ENCODE measurements around the gene AGRN. TPM values are rescaled to one million over a fixed set of nuclear protein-coding genes. Genes with fewer than 3 reads are reported as not detected.

AGRN gene
- total RNA-seq, 2 donors from 2014 or later = 36.2 to 36.7 TPM

- DNase-seq (ENCODE audit: low spot score) (no peak), ATAC-seq (ENCODE audit: insufficient number of reproducible peaks, low FRiP score, low read depth) (no peak)
- H3K27ac ChIP-seq = no peak overlapping the region
- no peak overlapping the region for H3K4me3 ChIP-seq
- H3K4me1 ChIP-seq (ENCODE audit: control insufficient read depth in 1 of 2, low read depth in 2 of 2) = peaks cover 0 to 7% of the 10 kb centered on the region in 2 donors
- H3K9me3 ChIP-seq = no peaks in the 10 kb centered on the region
- no peaks in the 10 kb centered on the region for H3K36me3 ChIP-seq
- TF ChIP-seq CTCF (IDR thresholded peaks at IDR 0.05) = no peak
- H3K27me3 ChIP-seq (replicated peaks; ENCODE audit: insufficient read depth) = peaks cover 5% of the 10 kb centered on the region
Observed at GRCh38 chr1:972726-973458, 47.0 kb upstream of the AGRN start.

- Histone ChIP-seq H3K4me3 (no peak overlapping the region), H3K27me3 (replicated peaks; ENCODE audit: insufficient read depth) (peaks cover 5% of the 10 kb centered on the region), H3K9me3 (no peaks in the 10 kb centered on the region), H3K36me3 (no peaks in the 10 kb centered on the region), H3K27ac (no peak overlapping the region), H3K4me1 (ENCODE audit: control insufficient read depth in 1 of 2, low read depth in 2 of 2) (peaks cover 0 to 7% of the 10 kb centered on the region in 2 donors)
- no peak for TF ChIP-seq CTCF (IDR thresholded peaks at IDR 0.05)
- ATAC-seq (ENCODE audit: insufficient number of reproducible peaks, low FRiP score, low read depth) = no peak
- DNase-seq (ENCODE audit: low spot score) = no peak
Observed at GRCh38 chr1:973459-974292, 46.2 kb upstream of the AGRN start.

GRCh38 chr1:974293-974640 is 45.7 kb upstream of the AGRN start:
- Histone ChIP-seq H3K27ac (no peak overlapping the region), H3K27me3 (replicated peaks; ENCODE audit: insufficient read depth) (peaks cover 5% of the 10 kb centered on the region), H3K4me3 (no peak overlapping the region), H3K9me3 (no peaks in the 10 kb centered on the region), H3K4me1 (ENCODE audit: control insufficient read depth in 1 of 2, low read depth in 2 of 2) (peaks cover 0 to 7% of the 10 kb centered on the region in 2 donors), H3K36me3 (no peaks in the 10 kb centered on the region)
- ATAC-seq (ENCODE audit: insufficient number of reproducible peaks, low FRiP score, low read depth) (no peak), DNase-seq (ENCODE audit: low spot score) (no peak)
- TF ChIP-seq CTCF (IDR thresholded peaks at IDR 0.05) = no peak

- H3K36me3 ChIP-seq = no peaks in the 10 kb centered on the region
- H3K27me3 ChIP-seq (replicated peaks; ENCODE audit: insufficient read depth) = peaks cover 5% of the 10 kb centered on the region
- H3K9me3 ChIP-seq = no peaks in the 10 kb centered on the region
- no peak overlapping the region for H3K27ac ChIP-seq
- no peak for TF ChIP-seq CTCF (IDR thresholded peaks at IDR 0.05)
- peaks cover 0 to 7% of the 10 kb centered on the region in 2 donors for H3K4me1 ChIP-seq (ENCODE audit: control insufficient read depth in 1 of 2, low read depth in 2 of 2)
- no peak for DNase-seq (ENCODE audit: low spot score)
- no peak overlapping the region for H3K4me3 ChIP-seq
- no peak for ATAC-seq (ENCODE audit: insufficient number of reproducible peaks, low FRiP score, low read depth)
Observed at GRCh38 chr1:974687-975328, 45.1 kb upstream of the AGRN start.

GRCh38 chr1:975365-975764 is 44.6 kb upstream of the AGRN start:
- H3K4me3 ChIP-seq = no peak overlapping the region
- no peak for TF ChIP-seq CTCF (IDR thresholded peaks at IDR 0.05)
- no peak for DNase-seq (ENCODE audit: low spot score)

More at GRCh38 chr1:975365-975764, 44.6 kb upstream of the AGRN start:
- H3K27ac ChIP-seq = no peak overlapping the region
- no peak for ATAC-seq (ENCODE audit: insufficient number of reproducible peaks, low FRiP score, low read depth)
- peaks cover 0 to 7% of the 10 kb centered on the region in 2 donors for H3K4me1 ChIP-seq (ENCODE audit: control insufficient read depth in 1 of 2, low read depth in 2 of 2)
- no peaks in the 10 kb centered on the region for H3K9me3 ChIP-seq
- no peaks in the 10 kb centered on the region for H3K36me3 ChIP-seq
- H3K27me3 ChIP-seq (replicated peaks; ENCODE audit: insufficient read depth) = peaks cover 5% of the 10 kb centered on the region

Data from thoracic aorta (tissue), 2 donors.